GM12878 (cell line): ENCODE data around the gene SLC43A3. TPM values are rescaled to one million over a fixed set of nuclear protein-coding genes. Genes with fewer than 3 reads are reported as not detected.

ENCODE experiments used
- BHLHE40 ChIP-seq, 2 experiments: fragments of 450-650 bp in 1 of 2; IDR thresholded peaks; 2 replicates each; pipeline ENCODE4 v1.6.1; 2011 to 2017; ENCODE audit warnings: low read depth in 2 of 2, borderline replicate concordance in 1 of 2, improper control_type of control experiment in 1 of 2, low read length in 1 of 2, mild to moderate bottlenecking in 1 of 2
- CBX5 ChIP-seq: sonication (generic); IDR thresholded peaks from 2 replicates; pipeline ENCODE4 v1.6.1; 2016; ENCODE audit warnings: low read depth, moderate library complexity, mild to moderate bottlenecking, inconsistent platforms
- CHD2 ChIP-seq: IDR thresholded peaks from 2 replicates; pipeline ENCODE4 v1.6.1; 2011; ENCODE audit warnings: low read depth, low read length, improper control_type of control experiment, borderline replicate concordance
- CHD4 ChIP-seq: fragments of 200-600 bp; sonication (generic); IDR thresholded peaks from 2 replicates; pipeline ENCODE4 v1.6.1; 2016; ENCODE audit warnings: mild to moderate bottlenecking
- CREM ChIP-seq: IDR thresholded peaks from 2 replicates; pipeline ENCODE4 v1.6.1; 2014; ENCODE audit warnings: antibody characterized with exemption, low read depth
- LARP7 ChIP-seq: fragments of 450-650 bp; IDR thresholded peaks from 2 replicates; pipeline ENCODE4 v1.6.1; 2017; ENCODE audit warnings: mild to moderate bottlenecking
- MEF2B ChIP-seq: fragments of 450-650 bp; IDR thresholded peaks from 2 replicates; pipeline ENCODE4 v1.6.1; 2018; ENCODE audit warnings: mild to moderate bottlenecking, moderate library complexity; ENCODE audit not compliant: partially characterized antibody, poor library complexity, severe bottlenecking
- MTA2 ChIP-seq: fragments of 450-650 bp; IDR thresholded peaks from 2 replicates; pipeline ENCODE4 v1.6.1; 2016; ENCODE audit warnings: low read depth, mild to moderate bottlenecking, moderate library complexity
- NR2F1 ChIP-seq: fragments of 450-650 bp; conservative IDR thresholded peaks from 2 replicates; pipeline ENCODE4 v1.6.1; 2017; ENCODE audit warnings: mild to moderate bottlenecking
- POLR2AphosphoS2 ChIP-seq: IDR thresholded peaks from 2 replicates; pipeline ENCODE4 v1.6.1; 2011; ENCODE audit warnings: low read depth, mild to moderate bottlenecking, low read length, improper control_type of control experiment, moderate library complexity
- RUNX3 ChIP-seq: IDR thresholded peaks from 2 replicates; pipeline ENCODE4 v1.6.1; 2012; ENCODE audit warnings: low read length, inconsistent platforms
- SREBF2 ChIP-seq: IDR thresholded peaks from 2 replicates; pipeline ENCODE4 v1.6.1; 2012; ENCODE audit warnings: mild to moderate bottlenecking, low read length
- TARDBP ChIP-seq: IDR thresholded peaks from 2 replicates; pipeline ENCODE4 v1.6.1; 2016; ENCODE audit warnings: borderline replicate concordance
- polyA plus RNA-seq, 11 experiments: library from polyadenylated mRNA; depleted of rRNA in 4 of 11; unstranded in 6 of 11; stranded (reverse) in 5 of 11; fragments of >200 nt; fragmentation: Nextera tagmentation in 4 of 11; fragmentation: Illumina TruSeq in 1 of 11; extraction: Ambion mirVana in 4 of 11; extraction: Trizol in 1 of 11; gene quantifications; 1 replicate in 1 of 11; 2 replicates in 10 of 11; pipeline versions ENCODE4 v1.2.1 to v1.2.3, GENCODE V29; 2011 to 2016; ENCODE audit warnings: inconsistent platforms in 2 of 11, missing spikeins in 2 of 11, low read depth in 1 of 11
- total RNA-seq, 4 experiments: library from RNA; depleted of rRNA in 3 of 4; stranded (reverse); fragments of >200 nt in 3 of 4; fragmentation: Illumina TruSeq in 1 of 4; extraction: Trizol in 1 of 4; gene quantifications; 2 replicates each; pipeline versions ENCODE4 v1.2.1 to v1.2.3, GENCODE V29; 2013 to 2021
- TF ChIP-seq, protein P1 (sequence below): fragments of 450-650 bp; formaldehyde crosslinking; IDR thresholded peaks from 2 replicates; pipeline ENCODE4 v1.4.0; 2022; ENCODE audit warnings: mild to moderate bottlenecking, moderate library complexity
- TF ChIP-seq, protein P2 (sequence below): fragments of 450-650 bp; IDR thresholded peaks from 2 replicates; pipeline ENCODE4 v1.6.1; 2017; ENCODE audit warnings: mild to moderate bottlenecking, low read depth, inconsistent platforms; ENCODE audit not compliant: poor library complexity, severe bottlenecking
- TF ChIP-seq, protein P3 (sequence below): IDR thresholded peaks from 2 replicates; pipeline ENCODE4 v1.6.1; 2011; ENCODE audit warnings: borderline replicate concordance, low read depth, mild to moderate bottlenecking, moderate library complexity, mixed read lengths, low read length; ENCODE audit not compliant: insufficient read depth; ENCODE audit errors: extremely low read length
- TF ChIP-seq, protein P4 (sequence below): IDR thresholded peaks from 2 replicates; pipeline ENCODE4 v1.6.1; 2012; ENCODE audit warnings: low read depth, low read length, improper control_type of control experiment

Gene SLC43A3
- total and polyA plus RNA-seq, 10 of the 15 experiments (the other 5 are each of a cell fraction or from before 2014, with no cell fraction given), result 37.5 to 237 (median 132) TPM

DNA sequence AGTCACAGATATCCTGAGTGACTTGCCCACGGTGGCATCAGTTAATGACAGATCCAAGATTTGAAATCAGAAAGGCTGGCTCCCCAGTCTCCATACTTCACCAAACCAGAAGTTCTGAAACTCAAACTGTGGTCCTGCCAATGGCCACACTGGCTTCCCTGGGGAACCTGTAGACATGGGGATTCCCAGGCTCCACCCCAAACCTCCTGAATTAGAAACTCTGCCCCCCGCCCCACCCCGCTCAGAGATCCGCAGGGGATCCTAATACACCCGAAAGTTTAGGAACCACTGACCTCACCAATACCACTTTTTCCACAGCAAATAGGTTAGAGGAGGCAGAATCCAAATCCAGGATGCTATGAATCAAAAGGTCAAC, 48.7 kb upstream of the SLC43A3 start (continued):
- no peak for TF ChIP-seq TARDBP
- TF ChIP-seq BHLHE40 (IDR thresholded peaks at IDR 0.05; ENCODE audit: borderline replicate concordance in 1 of 2, low read depth in 2 of 2, low read length in 1 of 2), result no peak
- no peak for TF ChIP-seq LARP7
- TF ChIP-seq, protein P1, sequence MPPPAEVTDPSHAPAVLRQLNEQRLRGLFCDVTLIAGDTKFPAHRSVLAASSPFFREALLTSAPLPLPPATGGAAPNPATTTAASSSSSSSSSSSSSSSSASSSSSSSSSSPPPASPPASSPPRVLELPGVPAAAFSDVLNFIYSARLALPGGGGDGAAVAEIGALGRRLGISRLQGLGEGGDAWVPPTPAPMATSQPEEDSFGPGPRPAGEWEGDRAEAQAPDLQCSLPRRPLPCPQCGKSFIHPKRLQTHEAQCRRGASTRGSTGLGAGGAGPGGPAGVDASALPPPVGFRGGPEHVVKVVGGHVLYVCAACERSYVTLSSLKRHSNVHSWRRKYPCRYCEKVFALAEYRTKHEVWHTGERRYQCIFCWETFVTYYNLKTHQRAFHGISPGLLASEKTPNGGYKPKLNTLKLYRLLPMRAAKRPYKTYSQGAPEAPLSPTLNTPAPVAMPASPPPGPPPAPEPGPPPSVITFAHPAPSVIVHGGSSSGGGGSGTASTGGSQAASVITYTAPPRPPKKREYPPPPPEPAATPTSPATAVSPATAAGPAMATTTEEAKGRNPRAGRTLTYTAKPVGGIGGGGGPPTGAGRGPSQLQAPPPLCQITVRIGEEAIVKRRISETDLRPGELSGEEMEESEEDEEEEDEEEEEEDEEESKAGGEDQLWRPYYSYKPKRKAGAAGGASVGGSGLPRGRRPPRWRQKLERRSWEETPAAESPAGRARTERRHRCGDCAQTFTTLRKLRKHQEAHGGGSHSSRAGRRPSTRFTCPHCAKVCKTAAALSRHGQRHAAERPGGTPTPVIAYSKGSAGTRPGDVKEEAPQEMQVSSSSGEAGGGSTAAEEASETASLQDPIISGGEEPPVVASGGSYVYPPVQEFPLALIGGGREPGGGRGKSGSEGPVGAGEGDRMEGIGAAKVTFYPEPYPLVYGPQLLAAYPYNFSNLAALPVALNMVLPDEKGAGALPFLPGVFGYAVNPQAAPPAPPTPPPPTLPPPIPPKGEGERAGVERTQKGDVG (CRISPR knock-in tag), result no peak
- TF ChIP-seq, protein P2, sequence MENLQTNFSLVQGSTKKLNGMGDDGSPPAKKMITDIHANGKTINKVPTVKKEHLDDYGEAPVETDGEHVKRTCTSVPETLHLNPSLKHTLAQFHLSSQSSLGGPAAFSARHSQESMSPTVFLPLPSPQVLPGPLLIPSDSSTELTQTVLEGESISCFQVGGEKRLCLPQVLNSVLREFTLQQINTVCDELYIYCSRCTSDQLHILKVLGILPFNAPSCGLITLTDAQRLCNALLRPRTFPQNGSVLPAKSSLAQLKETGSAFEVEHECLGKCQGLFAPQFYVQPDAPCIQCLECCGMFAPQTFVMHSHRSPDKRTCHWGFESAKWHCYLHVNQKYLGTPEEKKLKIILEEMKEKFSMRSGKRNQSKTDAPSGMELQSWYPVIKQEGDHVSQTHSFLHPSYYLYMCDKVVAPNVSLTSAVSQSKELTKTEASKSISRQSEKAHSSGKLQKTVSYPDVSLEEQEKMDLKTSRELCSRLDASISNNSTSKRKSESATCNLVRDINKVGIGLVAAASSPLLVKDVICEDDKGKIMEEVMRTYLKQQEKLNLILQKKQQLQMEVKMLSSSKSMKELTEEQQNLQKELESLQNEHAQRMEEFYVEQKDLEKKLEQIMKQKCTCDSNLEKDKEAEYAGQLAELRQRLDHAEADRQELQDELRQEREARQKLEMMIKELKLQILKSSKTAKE, result no peak
- no peak for TF ChIP-seq CHD2
- TF ChIP-seq SREBF2, result no peak
- TF ChIP-seq MTA2, result 0 out of 2 replicates have a peak, but pooled peaks have one; percentile 18
- TF ChIP-seq CREM, result no peak
- no peak for TF ChIP-seq POLR2AphosphoS2
- TF ChIP-seq, protein P3, sequence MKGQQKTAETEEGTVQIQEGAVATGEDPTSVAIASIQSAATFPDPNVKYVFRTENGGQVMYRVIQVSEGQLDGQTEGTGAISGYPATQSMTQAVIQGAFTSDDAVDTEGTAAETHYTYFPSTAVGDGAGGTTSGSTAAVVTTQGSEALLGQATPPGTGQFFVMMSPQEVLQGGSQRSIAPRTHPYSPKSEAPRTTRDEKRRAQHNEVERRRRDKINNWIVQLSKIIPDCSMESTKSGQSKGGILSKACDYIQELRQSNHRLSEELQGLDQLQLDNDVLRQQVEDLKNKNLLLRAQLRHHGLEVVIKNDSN, result no peak
- no peak for TF ChIP-seq NR2F1
- TF ChIP-seq, protein P4, sequence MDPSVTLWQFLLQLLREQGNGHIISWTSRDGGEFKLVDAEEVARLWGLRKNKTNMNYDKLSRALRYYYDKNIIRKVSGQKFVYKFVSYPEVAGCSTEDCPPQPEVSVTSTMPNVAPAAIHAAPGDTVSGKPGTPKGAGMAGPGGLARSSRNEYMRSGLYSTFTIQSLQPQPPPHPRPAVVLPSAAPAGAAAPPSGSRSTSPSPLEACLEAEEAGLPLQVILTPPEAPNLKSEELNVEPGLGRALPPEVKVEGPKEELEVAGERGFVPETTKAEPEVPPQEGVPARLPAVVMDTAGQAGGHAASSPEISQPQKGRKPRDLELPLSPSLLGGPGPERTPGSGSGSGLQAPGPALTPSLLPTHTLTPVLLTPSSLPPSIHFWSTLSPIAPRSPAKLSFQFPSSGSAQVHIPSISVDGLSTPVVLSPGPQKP, result no peak
- peak; percentile 24; the same call in 1 of the 2 replicates for TF ChIP-seq RUNX3
- no peak for TF ChIP-seq CBX5
- peak; percentile 78 for TF ChIP-seq MEF2B
- TF ChIP-seq CHD4, result no peak
- TF ChIP-seq, all 136 proteins: peak for 5
